Epithelial cell of proximal tubule (primary cell): Measurements from ENCODE around the gene GRIP1. TPM values are rescaled to one million over a fixed set of nuclear protein-coding genes. Genes with fewer than 3 reads are reported as not detected.

Source experiments
- DNase-seq: peaks from one replicate; pipeline ENCODE4 v3.0.0-alpha.2; 2011; ENCODE audit warnings: low read depth
- H3K4me3 ChIP-seq: 2 replicates; pipeline ENCODE4 v1.5.1; 2011; ENCODE audit warnings: low read depth, mild to moderate bottlenecking, low read length
- total RNA-seq: library from RNA; depleted of rRNA; stranded (reverse); fragments of >200 nt; gene quantifications from 2 replicates; pipeline ENCODE4 v1.2.3, GENCODE V29; 2015
- TF ChIP-seq, protein P1 (sequence below): conservative IDR thresholded peaks from 2 replicates; pipeline ENCODE4 v1.5.1; 2012; ENCODE audit warnings: low read depth, mild to moderate bottlenecking, low read length

GRIP1 gene
- total RNA-seq, 1 donor from 2014 or later = 1.5 TPM

DNA sequence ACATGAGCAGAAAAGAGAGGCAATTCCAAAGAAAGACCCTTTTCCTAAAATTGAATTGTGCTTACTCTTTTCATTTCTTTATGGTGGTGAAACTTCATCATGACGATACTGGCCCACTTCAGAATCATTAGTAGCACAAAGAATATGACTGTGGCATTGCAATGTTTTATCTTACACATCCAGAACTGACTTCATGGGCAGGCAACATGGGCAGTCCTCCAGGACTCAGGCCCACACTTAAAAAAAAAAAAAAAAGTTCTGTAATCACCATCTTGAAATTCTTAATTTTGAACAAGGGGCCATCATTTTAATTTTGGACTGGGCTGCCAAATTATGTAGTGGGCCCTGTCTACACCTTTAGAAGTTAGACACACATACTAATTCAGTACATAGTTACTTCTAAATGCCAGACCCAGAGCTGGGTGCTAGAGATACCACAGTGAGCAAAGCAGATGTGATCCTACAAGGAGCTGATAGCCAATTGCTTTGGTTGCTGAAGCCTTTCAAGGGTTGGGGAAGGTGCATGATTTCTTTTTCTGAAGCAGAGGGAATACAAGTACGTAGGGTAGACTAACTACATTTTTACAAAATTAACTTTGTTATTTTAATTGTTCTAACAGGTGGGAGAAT, 341.4 kb downstream of the GRIP1 start:
- DNase-seq = no peak
- TF ChIP-seq, protein P1, sequence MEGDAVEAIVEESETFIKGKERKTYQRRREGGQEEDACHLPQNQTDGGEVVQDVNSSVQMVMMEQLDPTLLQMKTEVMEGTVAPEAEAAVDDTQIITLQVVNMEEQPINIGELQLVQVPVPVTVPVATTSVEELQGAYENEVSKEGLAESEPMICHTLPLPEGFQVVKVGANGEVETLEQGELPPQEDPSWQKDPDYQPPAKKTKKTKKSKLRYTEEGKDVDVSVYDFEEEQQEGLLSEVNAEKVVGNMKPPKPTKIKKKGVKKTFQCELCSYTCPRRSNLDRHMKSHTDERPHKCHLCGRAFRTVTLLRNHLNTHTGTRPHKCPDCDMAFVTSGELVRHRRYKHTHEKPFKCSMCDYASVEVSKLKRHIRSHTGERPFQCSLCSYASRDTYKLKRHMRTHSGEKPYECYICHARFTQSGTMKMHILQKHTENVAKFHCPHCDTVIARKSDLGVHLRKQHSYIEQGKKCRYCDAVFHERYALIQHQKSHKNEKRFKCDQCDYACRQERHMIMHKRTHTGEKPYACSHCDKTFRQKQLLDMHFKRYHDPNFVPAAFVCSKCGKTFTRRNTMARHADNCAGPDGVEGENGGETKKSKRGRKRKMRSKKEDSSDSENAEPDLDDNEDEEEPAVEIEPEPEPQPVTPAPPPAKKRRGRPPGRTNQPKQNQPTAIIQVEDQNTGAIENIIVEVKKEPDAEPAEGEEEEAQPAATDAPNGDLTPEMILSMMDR = no peak
- no peak overlapping the region for H3K4me3 ChIP-seq

DNA sequence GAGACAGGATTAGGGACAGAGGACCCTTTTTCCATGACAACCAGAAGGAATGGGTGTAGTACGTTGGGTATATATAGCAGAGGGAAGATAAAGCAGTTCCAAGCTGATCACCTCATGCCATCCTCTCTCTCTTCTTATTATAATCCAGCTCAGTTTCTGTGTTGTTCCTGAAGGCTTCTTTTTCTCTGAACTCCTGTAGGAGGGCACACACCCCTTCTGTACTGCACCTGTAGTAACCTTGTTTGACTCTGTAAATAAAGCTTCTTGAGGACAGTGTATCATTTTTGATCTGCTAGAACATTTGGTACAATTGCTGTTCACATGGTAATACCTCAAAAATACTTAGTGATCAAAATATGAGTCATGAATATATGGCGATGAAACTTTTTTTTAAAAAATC, 343.1 kb downstream of the GRIP1 start:
- no peak overlapping the region for H3K4me3 ChIP-seq
- TF ChIP-seq, protein P1 = no peak
- no peak for DNase-seq

DNA sequence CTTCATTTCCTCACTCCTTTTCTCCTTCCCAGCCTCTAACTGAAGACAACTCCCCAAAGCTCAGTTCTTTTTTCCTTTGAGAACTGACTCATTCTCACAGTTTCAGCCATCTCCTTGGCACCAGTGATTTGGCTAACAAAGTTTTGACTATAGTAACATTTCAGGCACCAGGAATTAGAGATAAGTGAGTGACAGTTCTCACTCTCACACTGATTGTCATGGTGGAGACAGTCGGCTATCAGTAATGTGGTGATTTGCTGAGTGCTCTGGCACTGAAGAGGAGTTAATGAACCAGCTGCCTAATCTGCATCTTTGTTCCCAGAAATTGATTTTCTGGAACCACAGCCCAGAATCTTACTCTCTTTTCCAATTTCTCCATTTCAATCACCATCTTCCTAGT, 347.1 kb downstream of the GRIP1 start:
- TF ChIP-seq, protein P1 = no peak
- DNase-seq = no peak
- no peak overlapping the region for H3K4me3 ChIP-seq

DNA sequence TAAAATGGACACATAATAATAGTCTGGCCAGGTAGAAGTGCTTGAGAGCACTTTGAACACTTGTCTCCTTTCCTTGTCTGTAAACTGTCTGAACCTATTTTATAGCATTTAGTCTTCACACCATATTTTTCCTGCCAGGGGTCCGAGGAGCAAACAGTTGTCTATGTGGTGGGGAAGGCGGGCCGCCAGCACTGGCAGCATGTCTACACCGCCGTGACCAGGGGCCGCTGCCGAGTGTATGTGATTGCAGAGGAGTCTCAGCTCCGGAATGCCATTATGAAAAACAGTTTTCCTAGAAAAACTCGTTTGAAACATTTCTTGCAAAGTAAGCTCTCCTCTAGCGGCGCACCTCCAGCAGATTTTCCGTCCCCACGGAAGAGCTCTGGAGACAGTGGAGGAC, 347.9 kb downstream of the GRIP1 start:
- no peak overlapping the region for H3K4me3 ChIP-seq
- no peak for DNase-seq
- TF ChIP-seq, protein P1 = no peak

DNA sequence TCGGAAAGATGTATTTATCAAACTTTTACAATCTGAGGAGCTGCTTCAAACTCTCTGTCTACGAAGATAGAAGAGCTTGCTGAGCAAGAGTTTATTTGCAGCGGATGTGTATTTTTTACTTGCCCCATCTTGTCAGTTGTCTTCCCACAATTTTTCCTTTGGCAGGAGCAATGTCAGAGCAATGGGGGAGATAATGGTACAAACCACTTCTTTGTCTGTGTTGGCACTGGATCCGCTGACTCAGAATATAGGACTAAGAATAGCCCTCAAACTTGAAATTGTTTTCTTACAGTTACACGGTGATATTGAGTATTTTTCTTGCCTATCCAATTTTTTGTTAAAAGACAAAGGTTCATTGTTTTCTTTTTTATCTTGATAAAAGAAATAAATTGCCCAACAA, 348.9 kb downstream of the GRIP1 start:
- H3K4me3 ChIP-seq = no peak overlapping the region
- no peak for DNase-seq
- TF ChIP-seq, protein P1 = no peak

DNA sequence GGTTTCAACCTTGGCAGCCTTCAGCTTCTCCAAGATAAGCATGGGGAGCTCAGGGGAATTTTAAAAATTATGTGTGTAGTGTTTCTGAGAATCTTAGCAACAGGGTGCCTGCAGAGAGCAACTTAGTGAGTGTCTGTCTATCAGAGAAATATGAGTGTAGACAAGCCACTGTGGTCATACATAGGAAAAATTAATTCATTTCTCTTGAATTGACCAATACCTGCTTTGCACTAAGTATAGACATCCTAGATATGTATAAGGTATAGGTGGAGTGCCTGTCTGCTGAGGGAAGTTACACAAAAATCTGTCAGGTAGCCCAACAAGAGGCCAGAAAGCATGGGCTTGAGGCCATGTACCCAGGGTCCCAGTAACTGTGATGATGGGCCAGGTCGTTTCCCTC, 355.9 kb downstream of the GRIP1 start:
- no peak for DNase-seq
- TF ChIP-seq, protein P1 = no peak
- no peak overlapping the region for H3K4me3 ChIP-seq

DNA sequence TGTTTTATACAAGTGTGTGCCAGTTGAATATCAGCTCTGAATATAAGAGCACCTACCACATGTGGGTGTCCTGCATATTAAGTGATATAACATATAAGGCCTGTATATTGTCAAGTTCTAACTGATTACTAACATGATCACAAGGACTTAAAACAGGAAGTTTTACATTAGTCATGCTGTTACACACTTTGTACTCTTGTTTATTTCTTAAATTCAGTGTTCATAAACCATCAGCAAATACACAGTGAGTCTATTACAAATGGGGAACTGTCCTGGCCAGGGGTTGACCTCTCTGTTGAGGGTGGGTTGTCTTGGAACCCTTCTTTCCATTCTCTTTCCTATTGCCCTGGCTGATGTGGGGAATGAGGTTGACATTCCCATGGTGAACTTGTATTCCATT, 357.4 kb downstream of the GRIP1 start:
- TF ChIP-seq, protein P1 = no peak
- H3K4me3 ChIP-seq = no peak overlapping the region
- no peak for DNase-seq
